Measurements from ENCODE around the gene UBE2J2.

- TF ChIP-seq, protein P1, sequence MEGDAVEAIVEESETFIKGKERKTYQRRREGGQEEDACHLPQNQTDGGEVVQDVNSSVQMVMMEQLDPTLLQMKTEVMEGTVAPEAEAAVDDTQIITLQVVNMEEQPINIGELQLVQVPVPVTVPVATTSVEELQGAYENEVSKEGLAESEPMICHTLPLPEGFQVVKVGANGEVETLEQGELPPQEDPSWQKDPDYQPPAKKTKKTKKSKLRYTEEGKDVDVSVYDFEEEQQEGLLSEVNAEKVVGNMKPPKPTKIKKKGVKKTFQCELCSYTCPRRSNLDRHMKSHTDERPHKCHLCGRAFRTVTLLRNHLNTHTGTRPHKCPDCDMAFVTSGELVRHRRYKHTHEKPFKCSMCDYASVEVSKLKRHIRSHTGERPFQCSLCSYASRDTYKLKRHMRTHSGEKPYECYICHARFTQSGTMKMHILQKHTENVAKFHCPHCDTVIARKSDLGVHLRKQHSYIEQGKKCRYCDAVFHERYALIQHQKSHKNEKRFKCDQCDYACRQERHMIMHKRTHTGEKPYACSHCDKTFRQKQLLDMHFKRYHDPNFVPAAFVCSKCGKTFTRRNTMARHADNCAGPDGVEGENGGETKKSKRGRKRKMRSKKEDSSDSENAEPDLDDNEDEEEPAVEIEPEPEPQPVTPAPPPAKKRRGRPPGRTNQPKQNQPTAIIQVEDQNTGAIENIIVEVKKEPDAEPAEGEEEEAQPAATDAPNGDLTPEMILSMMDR (IDR thresholded peaks at IDR 0.05; ENCODE audit: low read depth, low read length): no peak
- no peak for TF ChIP-seq EZH2phosphoT487 (IDR thresholded peaks at IDR 0.05; ENCODE audit: low read depth)
Observed at GRCh38 chr1:1275836-1276235, 2.2 kb upstream of the UBE2J2 start.

All from OCI-LY3 (cell line).